ENCODE data around the gene CYP8B1. TPM values are rescaled to one million over a fixed set of nuclear protein-coding genes. Genes with fewer than 3 reads are reported as not detected.

Gene CYP8B1
- total RNA-seq, 1 experiment from 2014 or later = not detected

- DNase-seq (ENCODE audit: low spot score) = no peak
Measured at GRCh38 chr3:42853056-42853455, 22.6 kb downstream of the CYP8B1 start.

- DNase-seq (ENCODE audit: low spot score) = no peak
Measured at GRCh38 chr3:42852441-42852840, 23.2 kb downstream of the CYP8B1 start.

- no peak for DNase-seq (ENCODE audit: low spot score)
Measured at GRCh38 chr3:42851228-42851834, 24.3 kb downstream of the CYP8B1 start.

GRCh38 chr3:42850263-42850662 lies 25.4 kb downstream of the CYP8B1 start:
- no peak for DNase-seq (ENCODE audit: low spot score)

- DNase-seq (ENCODE audit: low spot score) = no peak
Measured at GRCh38 chr3:42849017-42849416, 26.7 kb downstream of the CYP8B1 start.

GRCh38 chr3:42847731-42848130 lies 27.9 kb downstream of the CYP8B1 start:
- DNase-seq (ENCODE audit: low spot score) = no peak

- no peak for DNase-seq (ENCODE audit: low spot score)
Measured at GRCh38 chr3:42846685-42847522, 28.8 kb downstream of the CYP8B1 start.

- no peak for DNase-seq (ENCODE audit: low spot score)
Measured at GRCh38 chr3:42844815-42845214, 30.9 kb downstream of the CYP8B1 start.

GRCh38 chr3:42844412-42844713 lies 31.3 kb downstream of the CYP8B1 start:
- no peak for DNase-seq (ENCODE audit: low spot score)

GRCh38 chr3:42843713-42844411 lies 31.8 kb downstream of the CYP8B1 start:
- DNase-seq (ENCODE audit: low spot score) = no peak

GRCh38 chr3:42841332-42841731 lies 34.3 kb downstream of the CYP8B1 start:
- no peak for DNase-seq (ENCODE audit: low spot score)

GRCh38 chr3:42839616-42840015 lies 36.1 kb downstream of the CYP8B1 start:
- peak; percentile 57 for DNase-seq (ENCODE audit: low spot score)

GRCh38 chr3:42838571-42838970 lies 37.1 kb downstream of the CYP8B1 start:
- no peak for DNase-seq (ENCODE audit: low spot score)

GRCh38 chr3:42836150-42837123 lies 39.2 kb downstream of the CYP8B1 start:
- no peak for DNase-seq (ENCODE audit: low spot score)

- DNase-seq (ENCODE audit: low spot score) = peak; percentile 71
Measured at GRCh38 chr3:42831321-42831713, 44.4 kb downstream of the CYP8B1 start.

GRCh38 chr3:42830437-42831320 lies 45.0 kb downstream of the CYP8B1 start:
- peak; percentile 12 for DNase-seq (ENCODE audit: low spot score)

GRCh38 chr3:42829628-42830436 lies 45.8 kb downstream of the CYP8B1 start:
- no peak for DNase-seq (ENCODE audit: low spot score)

GRCh38 chr3:42829083-42829627 lies 46.5 kb downstream of the CYP8B1 start:
- no peak for DNase-seq (ENCODE audit: low spot score)

- DNase-seq (ENCODE audit: low spot score) = no peak
Measured at GRCh38 chr3:42827654-42828053, 48.0 kb downstream of the CYP8B1 start.

- DNase-seq (ENCODE audit: low spot score) = no peak
Measured at GRCh38 chr3:42827023-42827422, 48.7 kb downstream of the CYP8B1 start.
